HG02973 (cell line): ENCODE measurements around the gene AOX1.
"Not testable (repeated sequence)": the region's sequence is repeated elsewhere in the genome, so short reads cannot be mapped to it uniquely, and the experiment has no call there.

Experiments used
- ATAC-seq: cut with Tn5 transposase; IDR thresholded peaks from one replicate; pipeline ENCODE4 v1.9.1; 2021; ENCODE audit warnings: moderate library complexity; ENCODE audit not compliant: unreplicated experiment

AOX1 gene

GRCh38 chr2:200625282-200625681 lies 39.5 kb downstream of the AOX1 start:
- no peak for ATAC-seq

GRCh38 chr2:200625958-200626363 lies 40.1 kb downstream of the AOX1 start:
- ATAC-seq: no peak

GRCh38 chr2:200627110-200627770 lies 41.4 kb downstream of the AOX1 start:
- ATAC-seq: no peak

GRCh38 chr2:200628461-200628860 lies 42.6 kb downstream of the AOX1 start:
- not testable (repeated sequence) for ATAC-seq

GRCh38 chr2:200631287-200631686 lies 45.5 kb downstream of the AOX1 start:
- no peak for ATAC-seq

- ATAC-seq: no peak
These were observed 48.6 kb downstream of the AOX1 start for GRCh38 chr2:200634231-200634964.

GRCh38 chr2:200635251-200635650 lies 49.4 kb downstream of the AOX1 start:
- ATAC-seq: no peak

- ATAC-seq: no peak
These were observed 52.1 kb downstream of the AOX1 start for GRCh38 chr2:200637901-200638300.

- no peak for ATAC-seq
These were observed 54.4 kb downstream of the AOX1 start for GRCh38 chr2:200640176-200640575.

GRCh38 chr2:200640901-200641300 lies 55.1 kb downstream of the AOX1 start:
- ATAC-seq: no peak

GRCh38 chr2:200648518-200649281 lies 62.9 kb downstream of the AOX1 start:
- not testable (repeated sequence) for ATAC-seq

- ATAC-seq: no peak
These were observed 63.9 kb downstream of the AOX1 start for GRCh38 chr2:200649724-200650123.

GRCh38 chr2:200650195-200650594 lies 64.4 kb downstream of the AOX1 start:
- ATAC-seq: no peak

- no peak for ATAC-seq
These were observed 66.3 kb downstream of the AOX1 start for GRCh38 chr2:200652158-200652557.

GRCh38 chr2:200653021-200653420 lies 67.2 kb downstream of the AOX1 start:
- ATAC-seq: no peak

GRCh38 chr2:200654823-200655222 lies 69.0 kb downstream of the AOX1 start:
- ATAC-seq: no peak

- no peak for ATAC-seq
These were observed 70.2 kb downstream of the AOX1 start for GRCh38 chr2:200655918-200656580.

GRCh38 chr2:200658278-200658864 lies 72.6 kb downstream of the AOX1 start:
- ATAC-seq: no peak

- ATAC-seq: no peak
These were observed 73.6 kb downstream of the AOX1 start for GRCh38 chr2:200659410-200659809.

GRCh38 chr2:200661477-200661876 lies 75.7 kb downstream of the AOX1 start:
- ATAC-seq: no peak

GRCh38 chr2:200662727-200663126 lies 76.9 kb downstream of the AOX1 start:
- ATAC-seq: no peak
